SK-N-MC (cell line): ENCODE data around the gene NOSTRIN.

Experiments used
- DNase-seq: peaks from one replicate; pipeline ENCODE4 v3.0.0-alpha.2; 2011; ENCODE audit warnings: low read depth, low spot score
- H3K27ac ChIP-seq: fragments of 200-600 bp; sonication (generic); 2 replicates; pipeline ENCODE4 v1.5.1; 2016; ENCODE audit warnings: mixed run types
- H3K36me3 ChIP-seq: fragments of 200-600 bp; sonication (generic); 2 replicates; pipeline ENCODE4 v1.6.1; 2017; ENCODE audit warnings: antibody characterized with exemption, low read length, mixed read lengths; ENCODE audit not compliant: insufficient read depth
- H3K4me3 ChIP-seq: fragments of 200-600 bp; sonication (generic); 2 replicates; pipeline ENCODE4 v1.5.1; 2016
- H3K9ac ChIP-seq: fragments of 200-600 bp; sonication (generic); 2 replicates; pipeline ENCODE4 v1.8.0; 2017; ENCODE audit warnings: mixed run types, mixed read lengths; ENCODE audit not compliant: insufficient read length
- H3K9me3 ChIP-seq: fragments of 200-600 bp; sonication (generic); 2 replicates; pipeline ENCODE4 v1.6.1; 2017; ENCODE audit warnings: low read depth, mild to moderate bottlenecking, antibody characterized with exemption, low read length, moderate library complexity, mixed read lengths
- EZH2 ChIP-seq: fragments of 200-600 bp; sonication (generic); IDR thresholded peaks from one replicate; pipeline ENCODE4 v1.6.1; 2017; ENCODE audit warnings: antibody characterized with exemption
- FOXP2 ChIP-seq: optimal IDR thresholded peaks from 2 replicates; pipeline ENCODE3; 2011; ENCODE audit warnings: mild to moderate bottlenecking, moderate library complexity; ENCODE audit not compliant: insufficient read depth; ENCODE audit errors: extremely low read length, control extremely low read depth
- POLR2AphosphoS5 ChIP-seq: IDR thresholded peaks from 2 replicates; pipeline ENCODE4 v1.6.1; 2012; ENCODE audit warnings: mild to moderate bottlenecking, low read depth, low read length, borderline replicate concordance

The NOSTRIN gene

DNA sequence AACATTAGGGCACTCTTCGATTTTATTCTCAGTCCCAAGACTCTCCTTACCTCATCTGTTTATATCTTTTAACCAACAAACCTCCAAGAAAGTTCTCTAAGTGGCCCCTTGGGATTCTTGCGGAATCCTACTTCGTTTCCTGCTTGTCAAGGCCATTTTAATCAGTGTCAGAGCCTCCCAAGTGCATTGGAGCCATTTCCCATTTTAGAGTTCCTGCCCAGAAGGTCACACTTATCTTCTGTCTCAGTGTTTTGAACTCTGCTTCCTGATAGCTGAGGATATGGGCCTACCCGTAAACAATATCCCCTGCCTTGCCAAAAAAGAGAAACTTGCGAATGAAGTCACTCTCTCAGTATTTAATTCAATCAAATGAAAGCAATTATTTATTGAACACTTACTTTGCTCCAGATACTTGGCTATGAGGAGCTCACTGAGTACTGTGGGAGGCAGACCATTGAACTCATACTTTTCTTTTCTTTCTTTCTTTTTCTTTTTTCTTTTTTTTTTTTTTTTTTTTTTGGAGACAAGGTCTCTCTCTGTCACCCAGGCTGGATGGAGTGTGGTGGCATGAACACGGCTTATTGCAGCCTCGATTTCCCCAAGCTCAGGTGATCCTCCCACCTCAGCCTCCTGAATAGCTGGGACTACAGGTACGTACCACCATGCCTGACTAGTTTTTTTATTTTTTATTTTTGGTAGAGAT, 5.7 kb upstream of the NOSTRIN start:
- no peaks in the 10 kb centered on the region for H3K9me3 ChIP-seq
- H3K4me3 ChIP-seq: no peak overlapping the region
- no peak for DNase-seq
- no peaks in the 10 kb centered on the region for H3K36me3 ChIP-seq
- no peak for TF ChIP-seq FOXP2
- no peak for TF ChIP-seq EZH2
- TF ChIP-seq POLR2AphosphoS5: no peak
- H3K9ac ChIP-seq: no peak overlapping the region
- no peak overlapping the region for H3K27ac ChIP-seq

- Histone ChIP-seq H3K36me3 (no peaks in the 10 kb centered on the region), H3K9me3 (no peaks in the 10 kb centered on the region), H3K4me3 (no peak overlapping the region), H3K27ac (no peak overlapping the region), H3K9ac (no peak overlapping the region)
- DNase-seq: no peak
- TF ChIP-seq FOXP2 (no peak), POLR2AphosphoS5 (no peak), EZH2 (no peak)
These were observed 5.2 kb upstream of the NOSTRIN start for GRCh38 chr2:168797286-168797655.

DNA sequence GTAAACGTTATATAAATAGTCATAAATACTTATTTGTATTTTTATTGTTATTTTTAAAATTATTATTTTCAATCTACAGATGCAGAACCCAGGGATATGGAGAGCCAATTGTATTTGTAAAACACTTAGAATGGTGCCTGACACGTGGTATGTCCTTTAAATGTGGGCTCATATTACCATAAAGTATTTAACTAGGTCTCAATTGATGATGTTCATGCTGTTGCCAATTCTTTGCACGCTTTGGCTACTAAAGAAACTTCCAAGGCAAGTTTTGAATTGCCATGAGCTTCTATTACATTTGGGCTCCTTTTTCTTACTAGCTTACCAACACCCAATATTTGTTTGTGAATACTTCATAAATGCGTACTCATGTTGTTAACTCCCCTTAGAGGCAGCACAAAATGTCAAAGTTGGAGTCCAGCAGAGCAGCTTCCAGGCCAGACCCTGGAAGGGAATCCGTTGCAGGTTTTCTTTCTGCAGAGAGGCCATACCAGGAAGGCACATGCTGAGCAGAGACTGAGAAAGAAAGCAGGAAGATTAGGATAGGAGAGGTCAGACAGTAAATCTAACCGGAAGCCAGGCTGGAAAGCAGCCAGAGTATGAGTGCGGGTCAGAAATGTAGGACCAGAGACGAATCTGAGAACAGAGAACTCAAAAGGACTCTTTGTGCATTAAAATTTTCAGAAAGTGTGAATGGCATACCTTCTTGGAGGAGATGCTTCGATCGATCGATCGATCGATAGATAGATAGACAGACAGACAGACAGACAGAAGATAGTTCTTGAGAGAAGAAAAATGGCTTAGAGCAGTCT, 4.2 kb upstream of the NOSTRIN start:
- Histone ChIP-seq H3K9me3 (no peaks in the 10 kb centered on the region), H3K36me3 (no peaks in the 10 kb centered on the region), H3K4me3 (no peak overlapping the region), H3K27ac (no peak overlapping the region), H3K9ac (no peak overlapping the region)
- DNase-seq: no peak
- TF ChIP-seq POLR2AphosphoS5 (no peak), EZH2 (no peak), FOXP2 (no peak)

- Histone ChIP-seq H3K9ac (no peak overlapping the region), H3K27ac (no peak overlapping the region), H3K4me3 (no peak overlapping the region), H3K9me3 (no peaks in the 10 kb centered on the region), H3K36me3 (no peaks in the 10 kb centered on the region)
- no peak for DNase-seq
- TF ChIP-seq EZH2 (no peak), POLR2AphosphoS5 (no peak), FOXP2 (no peak)
These were observed 3.5 kb upstream of the NOSTRIN start for GRCh38 chr2:168798888-168799410.

GRCh38 chr2:168801471-168801870, 966 bp upstream of the NOSTRIN start:
- no peaks in the 10 kb centered on the region for H3K36me3 ChIP-seq
- no peak overlapping the region for H3K4me3 ChIP-seq
- no peak overlapping the region for H3K27ac ChIP-seq
- H3K9ac ChIP-seq: no peak overlapping the region
- DNase-seq: no peak
- no peak for TF ChIP-seq FOXP2
- TF ChIP-seq POLR2AphosphoS5: no peak
- no peak for TF ChIP-seq EZH2
- H3K9me3 ChIP-seq: no peaks in the 10 kb centered on the region

GRCh38 chr2:168802859-168803725, 655 bp downstream of the NOSTRIN start:
- H3K27ac ChIP-seq: no peak overlapping the region
- no peaks in the 10 kb centered on the region for H3K9me3 ChIP-seq
- no peaks in the 10 kb centered on the region for H3K36me3 ChIP-seq
- no peak overlapping the region for H3K9ac ChIP-seq
- DNase-seq: no peak
- no peak overlapping the region for H3K4me3 ChIP-seq
- no peak for TF ChIP-seq FOXP2
- no peak for TF ChIP-seq EZH2
- TF ChIP-seq POLR2AphosphoS5: no peak

DNA sequence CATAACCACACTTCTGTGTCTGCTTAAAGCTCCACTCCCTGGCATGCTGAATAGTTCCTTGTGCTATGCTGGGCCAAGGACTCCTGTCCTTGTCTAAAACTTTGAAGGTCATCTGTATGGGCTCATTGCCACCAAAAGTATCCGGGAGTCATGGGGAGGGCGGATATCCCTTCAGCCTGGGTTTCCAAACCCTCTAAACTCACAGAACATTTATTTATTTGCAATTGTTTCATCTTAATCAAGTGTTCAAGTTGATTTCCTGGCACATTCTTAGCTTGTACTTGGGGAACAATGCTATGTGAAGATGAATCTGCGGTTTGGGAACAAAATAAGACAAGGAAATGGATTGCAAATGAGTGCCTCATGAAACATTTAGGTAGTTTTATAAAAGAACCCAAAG, 1.8 kb downstream of the NOSTRIN start:
- DNase-seq: no peak
- Histone ChIP-seq H3K9ac (no peak overlapping the region), H3K36me3 (no peaks in the 10 kb centered on the region), H3K9me3 (no peaks in the 10 kb centered on the region), H3K4me3 (no peak overlapping the region), H3K27ac (no peak overlapping the region)
- TF ChIP-seq FOXP2: no peak
- no peak for TF ChIP-seq POLR2AphosphoS5
- no peak for TF ChIP-seq EZH2

DNA sequence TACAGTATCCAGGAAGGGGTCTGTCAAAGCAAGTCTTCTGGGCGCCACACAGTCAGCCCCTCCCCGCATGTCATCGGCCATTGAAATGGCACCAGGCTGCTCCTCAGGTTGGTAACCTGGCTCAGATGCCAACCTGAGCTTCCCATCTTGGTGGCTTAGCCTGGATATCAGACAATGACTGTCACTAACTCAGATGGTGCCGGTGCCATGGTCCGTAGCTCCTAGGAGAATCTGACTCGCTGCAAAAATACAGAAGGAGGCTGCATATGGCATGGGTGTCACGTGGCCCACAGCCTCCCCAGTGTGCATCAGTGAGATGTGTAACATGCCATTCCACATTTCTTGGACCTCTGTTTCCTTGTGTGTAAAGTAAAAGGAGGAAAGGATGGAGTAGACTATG, 3.2 kb downstream of the NOSTRIN start:
- Histone ChIP-seq H3K9ac (no peak overlapping the region), H3K9me3 (no peaks in the 10 kb centered on the region), H3K36me3 (no peaks in the 10 kb centered on the region), H3K4me3 (no peak overlapping the region), H3K27ac (no peak overlapping the region)
- TF ChIP-seq EZH2 (no peak), FOXP2 (no peak), POLR2AphosphoS5 (no peak)
- no peak for DNase-seq
